Measurements from ENCODE around the gene PODXL2.

- TF ChIP-seq POLR2A (IDR thresholded peaks at IDR 0.05) (no peak), CTCF (IDR thresholded peaks at IDR 0.05 in 4 of 5, conservative IDR thresholded peaks at IDR 0.05 in 1 of 5) (no peak)
Observed at GRCh38 chr3:127714866-127715265, 85.9 kb downstream of the PODXL2 start.

Data from gastrocnemius medialis (tissue), 4 donors.